Activated CD4-positive, alpha-beta T cell treated with anti-CD3 and anti-CD28 coated beads, Interleukin-2, amount 50 U/mL, for 1 hour (primary cell): ENCODE results near the gene PTPN20.

Source experiments
- DNase-seq: peaks from one replicate; pipeline ENCODE4 v3.0.0-alpha.2; 2020

PTPN20 gene

DNA sequence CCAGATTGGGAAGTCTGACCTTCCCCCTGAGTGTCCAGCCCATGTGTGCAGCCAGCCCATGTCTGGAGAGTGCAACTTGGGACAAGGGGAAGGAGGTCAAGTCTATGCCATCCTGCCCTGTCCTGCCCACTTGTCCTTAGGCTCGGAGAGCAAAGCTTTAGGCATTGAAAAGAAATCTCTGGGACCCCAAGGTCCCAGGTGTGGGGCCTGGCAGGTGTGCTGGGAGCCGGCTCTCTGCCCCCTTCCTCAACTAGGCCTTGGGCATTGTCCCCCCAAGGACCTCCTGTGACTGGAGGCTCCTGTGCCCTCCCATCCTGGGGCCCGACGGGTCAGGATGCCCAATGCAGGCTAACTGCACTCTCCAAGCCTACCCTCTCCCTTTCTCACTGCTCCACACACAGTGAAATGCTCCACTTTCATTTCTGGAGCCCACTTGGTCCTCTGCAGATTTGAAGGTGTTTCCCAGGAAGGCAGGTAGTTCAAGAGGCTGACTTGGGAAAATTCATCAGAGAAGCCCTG is 124.7 kb downstream of the PTPN20 start:
- DNase-seq = no peak

DNA sequence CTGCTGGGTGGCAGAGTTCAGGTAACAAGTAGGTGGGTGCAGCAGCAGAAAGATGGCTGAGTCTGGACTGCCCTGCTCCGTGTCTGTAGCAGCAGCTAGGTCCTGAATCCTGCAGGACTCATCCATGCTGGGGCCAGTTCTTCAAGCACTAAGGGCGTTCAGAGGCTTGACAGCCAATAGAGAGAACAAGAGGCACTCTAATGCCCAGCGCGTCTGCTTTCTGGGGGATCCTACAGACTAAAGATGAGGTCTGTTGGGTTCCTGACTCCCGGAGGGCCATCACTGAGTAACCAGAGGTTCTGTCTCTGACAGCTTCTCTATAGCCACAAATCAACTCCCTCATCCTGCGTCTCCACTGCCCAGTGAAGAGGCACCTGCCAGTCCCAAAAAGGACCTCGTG is 125.5 kb downstream of the PTPN20 start:
- DNase-seq = no peak

DNA sequence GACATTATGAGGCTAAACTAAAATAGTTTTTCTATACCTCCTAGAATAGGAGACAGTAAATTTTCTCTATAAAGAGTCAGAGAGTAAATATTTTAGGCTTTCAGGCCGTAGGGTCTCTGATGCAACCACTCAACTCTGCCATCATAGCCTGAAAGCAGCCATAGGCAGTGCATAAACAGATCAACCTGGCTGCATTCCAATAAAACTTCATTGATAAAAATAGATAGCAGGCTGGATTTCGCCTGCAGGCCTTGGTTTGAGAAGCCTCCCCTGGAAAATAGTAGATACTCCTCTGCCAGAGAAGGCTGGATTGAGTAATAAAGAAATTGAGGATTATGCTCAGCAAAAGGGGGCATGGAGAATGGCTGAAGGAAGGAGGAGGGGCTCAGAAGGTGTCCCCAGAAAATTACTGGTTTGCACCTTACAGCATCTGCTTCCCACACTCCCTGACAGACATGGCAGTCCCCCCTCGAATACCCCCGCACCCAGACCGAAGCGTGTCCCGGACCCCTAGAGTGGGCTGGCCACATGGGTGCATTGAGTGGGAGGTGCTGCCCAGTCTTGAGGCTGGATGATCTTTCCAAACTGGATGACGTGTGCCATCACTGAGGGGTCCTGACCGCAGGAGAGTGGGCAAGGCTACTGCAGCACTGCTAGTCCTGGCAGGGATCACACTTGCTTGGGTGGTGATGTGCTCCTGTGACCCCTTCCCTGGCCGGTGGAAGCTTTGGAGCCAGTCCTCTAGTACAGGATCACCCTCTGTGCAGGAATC is 126.6 kb downstream of the PTPN20 start:
- DNase-seq = no peak

DNA sequence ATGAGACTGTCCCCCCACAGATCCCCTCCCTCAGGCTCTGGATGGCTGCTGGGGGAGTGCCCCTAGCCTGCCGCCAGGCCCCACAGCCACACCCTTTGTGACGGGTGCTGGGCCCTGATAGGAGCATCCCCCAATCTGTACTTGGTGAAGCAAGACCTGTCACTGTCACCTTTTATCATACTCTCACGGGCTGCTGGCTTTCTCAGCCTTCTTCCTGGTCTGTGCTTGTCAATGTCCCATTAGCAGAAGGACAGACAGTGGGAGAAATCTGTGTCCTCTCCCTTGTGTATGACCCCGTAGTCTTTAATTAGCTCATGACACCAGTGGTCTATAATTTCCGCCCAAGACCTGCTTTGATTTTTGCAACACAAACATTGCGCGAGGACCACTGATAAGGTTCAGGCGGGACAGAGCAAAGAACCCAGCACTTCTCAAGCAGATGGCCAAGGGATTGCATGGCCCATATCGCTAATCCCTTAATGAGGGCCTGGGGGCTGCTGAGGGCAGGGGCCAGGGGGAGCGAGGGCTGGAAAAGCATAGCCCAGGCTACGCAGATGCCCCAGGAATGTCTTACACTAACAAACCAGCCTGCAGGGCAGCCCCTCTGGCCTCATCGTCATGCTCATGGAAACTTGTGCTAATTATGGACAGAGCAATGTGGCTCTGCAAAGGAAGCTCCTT is 127.8 kb downstream of the PTPN20 start:
- no peak for DNase-seq

DNA sequence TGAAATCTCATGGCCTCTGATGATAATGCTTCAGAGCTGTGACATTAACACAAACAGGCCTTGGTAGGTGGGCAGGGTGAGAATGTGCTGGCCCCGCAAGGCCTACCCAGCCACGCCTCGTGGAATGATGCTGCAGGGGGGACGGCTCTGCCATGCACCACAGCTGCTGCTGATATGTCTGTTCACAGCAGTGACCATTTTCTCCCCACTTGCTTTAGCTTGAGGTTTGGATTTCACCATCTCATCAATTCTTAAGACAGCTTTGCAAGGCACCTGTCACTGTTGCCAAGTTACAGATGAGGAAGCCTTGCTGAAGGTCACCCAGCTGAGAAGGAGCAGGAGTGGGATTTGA is 128.3 kb downstream of the PTPN20 start:
- no peak for DNase-seq

DNA sequence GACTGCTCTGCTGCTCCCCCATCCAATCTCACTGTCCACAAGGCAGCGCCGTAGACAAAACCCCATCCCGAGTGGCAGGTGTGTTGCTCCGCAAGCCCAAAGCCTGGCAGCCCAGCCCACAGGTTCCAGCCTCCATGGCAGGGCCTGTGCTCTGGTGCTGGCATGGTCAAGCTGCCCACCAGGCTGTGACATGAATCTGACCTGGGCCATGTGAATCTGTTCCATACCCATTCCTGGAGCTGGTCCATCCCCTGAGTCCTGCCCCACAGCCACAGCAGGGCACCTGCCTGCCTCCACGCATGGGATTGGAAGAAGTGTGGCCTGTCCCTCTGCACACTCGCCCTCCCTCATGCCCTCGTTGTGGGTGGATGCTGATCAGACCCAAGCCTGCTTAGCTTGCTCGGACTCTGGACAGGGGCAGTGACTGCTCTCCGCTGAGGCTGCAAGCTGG is 128.8 kb downstream of the PTPN20 start:
- DNase-seq = no peak

DNA sequence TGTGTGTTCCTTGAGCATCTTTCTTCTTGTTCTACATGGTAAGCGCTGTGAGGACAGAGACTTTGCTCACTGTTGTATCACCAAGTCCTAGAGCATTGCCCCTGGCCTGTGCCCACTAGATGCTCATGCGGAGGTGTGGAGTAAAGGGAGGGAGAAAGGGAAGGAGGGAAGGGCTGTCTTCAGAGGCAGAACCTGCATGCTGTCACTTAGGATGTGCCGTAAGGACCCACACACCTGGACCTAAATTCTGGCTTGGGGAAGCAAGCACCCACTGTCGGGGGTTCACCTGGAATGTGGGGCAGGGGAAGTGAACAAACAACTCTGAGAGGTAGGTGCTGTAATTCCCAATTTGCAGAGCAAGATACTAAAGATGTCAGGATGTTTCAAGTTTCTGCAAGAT is 129.5 kb downstream of the PTPN20 start:
- DNase-seq = no peak

DNA sequence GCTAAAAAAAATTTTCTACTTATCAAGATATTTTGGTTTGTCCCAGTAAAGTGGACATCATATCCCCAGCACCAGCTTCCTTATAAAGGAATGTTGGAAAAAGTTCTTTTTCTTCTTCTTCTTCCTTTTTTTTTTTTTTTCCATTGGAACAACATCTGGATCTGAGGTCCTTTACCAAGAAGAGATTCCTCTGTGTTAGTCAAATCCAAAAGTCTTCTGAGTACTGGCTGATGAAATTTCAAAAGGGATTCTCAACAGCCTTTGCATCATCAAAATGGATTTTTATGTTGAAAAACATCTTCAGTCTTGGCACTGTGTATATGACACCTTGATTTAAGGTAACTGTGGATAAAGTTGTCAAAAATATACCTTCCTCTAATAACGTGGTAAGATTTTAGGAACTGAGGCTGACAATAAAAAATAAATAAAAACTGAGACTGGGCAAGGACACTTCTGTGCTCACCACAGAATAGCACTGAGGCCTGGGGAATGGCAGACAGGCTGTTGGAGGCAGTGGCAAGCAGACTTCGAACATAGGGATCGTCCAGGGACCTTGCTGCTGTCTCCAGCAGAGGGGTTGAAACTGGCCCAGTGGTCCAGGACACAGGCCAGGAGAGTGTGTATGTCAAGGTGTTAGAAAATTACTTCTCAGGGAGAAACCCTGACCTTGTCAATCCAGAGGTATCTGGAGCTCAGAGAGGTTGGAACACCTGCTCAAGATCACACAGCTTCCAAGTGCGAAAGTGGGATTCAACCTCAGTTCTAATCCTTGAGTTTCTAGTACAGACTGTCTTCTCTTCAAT is 130.4 kb downstream of the PTPN20 start:
- DNase-seq = no peak

DNA sequence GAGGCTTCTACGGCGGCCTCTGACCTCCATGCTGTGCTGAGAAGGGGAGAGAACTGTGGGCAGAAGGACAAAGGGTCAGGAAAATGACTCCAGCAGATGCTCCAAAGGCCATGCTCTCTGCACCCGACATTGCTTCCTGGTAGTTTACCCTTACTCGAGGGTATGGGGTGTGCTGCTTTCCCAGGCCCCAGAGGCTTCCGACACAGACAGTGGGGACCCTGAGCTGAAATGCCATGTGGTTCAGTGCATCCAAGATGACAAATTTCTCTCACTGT is 130.9 kb downstream of the PTPN20 start:
- DNase-seq = no peak

DNA sequence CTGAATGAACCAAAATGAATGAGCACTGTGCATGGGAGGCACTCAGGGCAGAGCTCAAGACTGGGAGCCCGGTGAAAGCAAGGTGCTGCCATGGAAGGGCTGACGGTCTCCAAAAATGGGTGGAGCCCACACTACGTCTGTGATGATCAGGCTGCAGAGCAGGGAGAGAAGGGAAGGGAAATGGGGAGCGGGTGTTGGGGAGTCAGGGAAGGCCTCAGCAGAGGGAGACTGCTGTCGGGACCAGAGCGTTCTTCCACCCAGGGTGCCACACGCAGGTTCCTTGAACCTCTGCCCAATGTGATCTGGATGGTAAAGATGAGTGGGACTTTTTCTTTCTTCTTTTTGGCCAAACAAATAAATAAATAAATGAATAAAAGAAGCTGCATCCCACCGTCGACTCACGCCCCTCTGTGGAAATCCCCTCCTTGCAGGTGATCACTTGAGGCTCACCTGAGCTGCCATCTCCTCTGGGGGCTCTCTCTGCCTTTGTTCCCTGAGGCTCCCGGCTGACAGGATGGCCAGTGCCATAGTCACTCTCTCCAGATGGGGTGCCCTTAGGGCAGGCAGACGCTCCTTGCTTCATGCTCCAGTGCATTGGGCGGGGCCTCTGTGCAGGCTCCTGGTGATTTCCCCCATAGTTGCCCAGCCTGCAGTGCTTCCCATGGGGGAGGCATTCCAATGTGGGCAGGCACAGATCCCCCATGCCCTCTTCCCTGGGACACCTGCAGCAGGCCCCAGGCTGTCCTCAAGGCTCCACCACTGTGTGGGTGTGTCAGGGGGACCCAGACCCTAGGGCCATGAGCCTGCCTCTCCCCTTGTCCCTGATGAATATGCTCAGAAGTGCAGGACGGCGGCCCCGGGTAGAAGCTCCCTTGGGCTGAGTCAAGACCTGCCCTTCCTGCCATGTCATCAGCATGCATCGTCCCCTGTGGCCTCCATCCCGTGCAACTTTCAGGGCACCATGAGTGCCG is 131.8 kb downstream of the PTPN20 start:
- no peak for DNase-seq

DNA sequence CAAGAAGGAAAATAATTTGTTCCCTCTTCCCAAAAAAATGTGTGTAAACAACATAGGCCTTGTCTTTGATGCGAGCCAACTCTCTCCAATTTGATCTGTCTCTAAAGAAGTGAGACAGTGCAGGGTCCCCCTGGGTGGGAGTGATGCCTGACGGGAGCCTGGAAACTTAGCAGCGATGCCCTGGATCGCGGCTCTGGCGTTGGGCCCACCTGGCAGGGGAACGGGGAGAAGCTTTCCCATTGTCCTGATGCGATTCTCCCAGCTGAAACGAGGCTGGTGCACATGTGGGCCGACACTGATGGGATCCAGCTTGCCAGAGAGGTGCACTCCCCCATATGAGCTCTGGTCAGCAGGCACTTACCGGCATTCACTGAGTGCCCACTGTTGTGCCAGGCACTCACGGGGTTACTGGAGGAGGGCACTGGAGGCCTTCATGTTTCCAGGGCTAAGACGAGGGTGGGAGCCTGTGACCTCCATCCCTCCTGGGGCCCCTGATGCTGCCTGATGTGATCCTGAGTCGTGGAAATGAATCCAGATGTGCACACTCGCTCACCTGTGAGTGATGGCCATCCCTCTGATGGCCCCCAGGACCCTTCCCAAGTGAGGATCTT is 132.8 kb downstream of the PTPN20 start:
- DNase-seq = no peak

DNA sequence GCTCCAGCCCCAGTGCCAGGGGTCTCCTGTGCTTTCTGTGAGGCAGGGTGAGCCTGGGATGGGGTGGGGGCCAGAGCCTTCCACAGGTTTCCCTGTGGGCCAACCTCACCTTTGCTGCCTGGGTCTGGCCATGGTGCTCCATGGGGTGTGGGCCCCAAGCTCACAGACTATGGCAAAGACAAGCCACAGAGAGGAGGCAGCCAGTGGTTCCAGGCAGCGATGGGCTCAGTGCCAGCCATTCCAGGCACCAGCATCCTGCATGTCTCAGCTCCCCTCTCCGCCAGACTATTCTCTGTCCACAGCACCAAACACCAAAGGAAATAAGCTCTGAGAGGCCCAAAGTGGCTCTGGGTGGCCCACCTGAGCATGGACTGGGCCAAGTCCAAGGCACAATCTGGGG is 133.5 kb downstream of the PTPN20 start:
- DNase-seq = no peak

DNA sequence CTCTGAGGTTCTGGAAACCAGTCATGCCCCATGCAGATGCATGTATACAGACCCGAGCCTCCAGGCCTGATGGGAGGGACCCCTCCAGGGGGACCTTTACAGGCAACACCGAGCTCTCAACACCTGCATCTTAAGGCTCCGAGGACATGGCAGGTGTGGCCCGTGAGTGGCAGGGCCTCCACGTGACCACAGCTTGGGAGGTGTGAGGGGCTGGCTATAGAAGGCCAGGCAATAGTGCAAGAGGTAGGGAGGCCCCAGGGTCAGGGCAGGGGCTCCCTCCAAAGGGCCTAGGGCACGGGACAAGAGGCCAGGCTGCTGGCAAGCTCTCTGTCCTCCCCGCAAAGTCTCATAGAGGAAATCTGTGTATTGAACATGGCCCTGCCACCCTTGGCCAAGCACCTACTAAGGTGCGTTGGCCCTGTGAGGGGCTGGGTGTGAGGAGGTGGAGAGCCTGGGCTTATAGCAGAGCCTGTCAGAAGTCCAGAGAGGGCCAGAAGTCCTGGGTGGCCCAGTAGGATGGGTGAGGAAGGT is 134.2 kb downstream of the PTPN20 start:
- DNase-seq = no peak

DNA sequence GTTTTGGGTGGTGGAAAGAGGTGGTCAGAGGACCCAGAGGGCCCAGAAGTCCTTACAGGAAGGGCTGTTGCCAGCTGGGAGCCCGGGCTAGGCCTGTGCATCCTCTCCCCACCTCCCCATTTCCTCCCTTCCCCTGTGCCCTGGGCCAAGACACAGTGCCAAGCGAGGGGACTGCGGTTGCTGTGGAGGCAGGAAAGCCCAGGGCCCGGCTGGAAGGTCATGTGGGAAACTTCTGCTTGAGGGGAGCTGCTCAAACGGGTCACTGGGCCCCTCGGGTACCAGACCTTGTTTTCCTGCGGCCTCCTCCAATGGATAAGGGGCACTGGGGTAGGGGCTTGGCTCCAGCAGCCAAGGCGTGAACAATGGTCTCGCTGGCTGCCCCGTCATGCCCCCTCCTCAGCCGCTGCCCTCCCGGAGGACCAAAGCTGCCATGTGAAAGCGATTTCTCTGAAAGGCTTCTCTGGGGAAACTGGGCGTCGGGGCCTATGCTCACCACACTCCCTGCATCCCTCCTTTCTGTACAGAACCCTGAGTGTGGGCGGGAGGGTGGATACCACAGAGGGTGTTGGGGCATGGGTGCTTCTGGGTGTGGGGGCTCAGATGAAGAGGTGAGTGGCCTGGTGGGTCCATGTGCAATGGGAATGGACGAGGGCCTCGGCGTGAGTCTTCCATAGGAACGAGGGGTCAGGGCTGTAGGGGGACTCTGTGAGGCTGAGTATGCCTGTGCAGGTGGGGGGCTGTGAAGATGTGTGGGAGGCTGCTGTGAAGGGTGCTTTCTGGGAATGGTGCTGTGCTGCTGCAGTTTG is 135.3 kb downstream of the PTPN20 start:
- no peak for DNase-seq

DNA sequence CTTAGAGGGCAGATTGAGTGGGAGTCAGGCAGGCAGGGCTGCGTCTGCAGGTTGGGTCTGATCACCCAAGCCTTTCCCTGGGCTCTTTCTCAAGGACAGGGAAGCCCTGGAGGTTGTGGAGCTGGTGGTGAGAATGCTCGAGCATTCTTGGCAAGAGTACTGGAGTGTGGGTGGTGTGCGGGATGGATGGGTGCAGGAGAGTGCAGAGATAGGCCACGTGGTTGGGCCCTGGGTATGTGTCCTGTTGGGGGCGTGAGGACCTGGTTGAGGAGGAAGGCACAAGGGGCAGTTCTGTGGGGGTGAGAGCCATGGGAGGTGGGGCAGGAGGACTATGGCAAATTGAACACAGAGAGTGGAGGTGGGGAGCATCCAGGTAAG is 135.9 kb downstream of the PTPN20 start:
- DNase-seq = no peak

DNA sequence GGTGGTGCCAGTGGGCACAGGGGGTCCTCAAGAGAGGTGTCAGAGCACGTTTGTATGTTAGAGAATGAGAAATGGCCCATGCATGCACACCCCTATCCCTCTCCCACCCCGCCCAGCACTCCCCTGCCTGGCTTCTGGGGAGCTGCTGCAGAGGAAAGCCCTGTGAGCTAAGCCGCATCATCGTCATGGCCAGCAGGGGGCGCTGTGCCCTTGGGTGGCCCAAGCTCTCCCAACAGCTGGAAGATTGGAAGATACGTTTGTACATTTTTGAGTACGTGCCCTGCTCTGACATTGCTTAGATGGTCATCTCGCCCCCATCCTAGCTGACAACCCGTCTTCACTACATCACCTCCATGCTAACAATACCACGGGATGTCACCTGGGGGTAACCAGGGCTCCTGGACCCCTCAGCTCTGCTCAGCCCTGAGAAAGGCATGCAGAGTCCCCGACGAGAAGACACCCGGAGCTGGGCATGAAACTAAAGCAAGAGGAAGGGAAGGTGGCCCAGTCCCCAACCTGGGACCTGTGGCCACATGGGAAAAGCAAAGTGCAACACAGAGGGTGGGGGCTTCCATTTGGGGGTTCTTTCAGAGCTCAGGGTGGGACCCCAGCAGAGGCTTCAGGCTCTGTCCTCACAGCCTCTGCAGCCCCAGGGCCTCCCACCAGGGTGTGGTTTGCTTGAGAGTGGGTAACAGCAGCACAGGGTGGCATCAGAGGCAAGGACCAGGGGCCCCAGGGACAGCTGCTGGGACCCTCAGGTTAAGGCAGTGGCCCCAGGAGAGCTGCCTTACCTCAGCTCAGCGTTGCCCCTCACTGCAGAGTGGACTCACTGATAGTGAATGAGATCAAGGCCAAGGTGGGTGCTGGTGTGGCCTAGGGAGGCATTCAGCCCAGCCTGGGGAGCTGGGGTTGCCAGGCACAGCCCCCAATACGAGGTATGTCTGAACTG is 136.6 kb downstream of the PTPN20 start:
- peak; percentile 75 for DNase-seq

DNA sequence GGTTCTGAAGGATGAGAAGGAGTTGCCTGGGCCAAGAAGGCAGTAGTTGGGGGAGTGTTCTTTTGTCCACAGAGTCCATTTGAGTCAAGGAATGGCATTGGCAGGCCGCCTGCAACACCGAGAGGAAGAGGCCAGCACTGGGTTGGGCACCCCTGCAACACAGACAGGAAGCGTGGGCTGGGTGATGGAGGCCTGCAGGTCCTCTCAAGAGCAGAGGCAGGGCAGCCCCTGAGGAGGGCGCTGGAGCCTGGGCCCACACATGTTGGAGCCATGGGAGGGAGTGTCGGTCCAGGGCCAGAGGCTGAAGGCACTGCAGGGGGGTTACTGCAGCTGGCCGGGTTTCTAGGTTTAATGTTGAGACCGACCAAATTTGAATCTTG is 137.3 kb downstream of the PTPN20 start:
- no peak for DNase-seq

DNA sequence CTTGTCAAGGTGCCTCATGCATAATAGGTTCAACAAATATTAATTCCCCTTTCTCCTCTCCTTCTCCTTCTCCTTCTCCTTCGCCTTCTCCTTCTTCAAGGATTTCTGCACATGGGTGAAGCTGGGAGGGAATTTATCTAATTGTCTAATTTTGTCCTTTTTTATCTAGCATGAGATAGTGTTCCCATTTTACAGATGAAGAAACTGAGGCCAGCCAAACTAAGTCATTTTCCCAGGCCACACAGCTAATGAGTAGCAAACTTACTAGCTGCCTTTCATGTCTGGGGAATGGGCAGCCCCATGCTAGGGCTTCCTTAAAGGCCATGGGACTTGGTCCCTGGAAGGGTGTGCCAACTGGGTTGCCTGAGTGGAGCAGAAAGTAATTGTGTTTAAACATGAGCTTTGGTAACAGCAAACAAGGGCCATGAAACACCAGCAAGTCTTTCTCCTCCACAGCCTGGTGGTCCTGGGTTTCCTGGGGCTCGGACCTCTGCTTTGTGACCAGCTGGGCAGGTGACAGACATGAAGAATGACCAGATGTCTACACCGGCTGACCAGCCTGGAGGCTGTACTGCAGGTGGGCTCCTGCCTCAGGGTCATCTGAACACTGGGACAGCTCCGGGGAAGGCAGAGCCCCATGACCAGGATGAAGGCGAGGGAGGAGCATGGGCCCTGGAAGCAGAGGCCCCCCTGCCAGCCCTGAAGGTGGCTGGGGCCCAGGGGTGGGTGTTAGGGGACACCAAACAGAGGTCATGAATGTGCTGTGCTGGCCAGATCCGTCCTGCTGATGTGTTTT is 138.0 kb downstream of the PTPN20 start:
- DNase-seq = no peak

DNA sequence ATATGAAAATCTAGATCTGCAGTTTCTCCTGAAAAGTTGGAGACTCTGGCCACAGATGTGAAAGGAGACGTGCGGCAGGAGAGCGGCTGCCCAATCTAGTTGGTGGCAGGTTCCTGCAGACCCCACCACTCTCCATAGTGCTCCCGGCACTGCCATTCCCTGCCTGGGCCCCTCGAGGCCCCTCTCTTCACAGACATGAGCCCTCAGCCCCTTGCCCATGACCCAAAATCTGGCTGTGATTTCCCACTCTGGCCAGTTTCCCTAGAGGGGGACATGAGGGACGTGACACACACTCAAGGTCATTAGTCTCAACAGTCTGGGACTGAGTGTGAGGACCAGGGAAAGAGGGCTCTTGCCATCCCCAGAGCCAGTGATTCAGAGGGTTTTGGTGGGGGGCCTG is 138.7 kb downstream of the PTPN20 start:
- no peak for DNase-seq
